DMS114 treated with DMSO at 0.1 percent for 48 hours (cell line): ENCODE results near the gene NCBP1.
"Not testable (repeated sequence)": the region's sequence is repeated elsewhere in the genome, so short reads cannot be mapped to it uniquely, and the experiment has no call there.

Experiments used
- DNase-seq: peaks from one replicate; lab custom pipeline; 2025; ENCODE audit not compliant: unreplicated experiment; lab: John Stamatoyannopoulos, UW

The NCBP1 gene, protein sequence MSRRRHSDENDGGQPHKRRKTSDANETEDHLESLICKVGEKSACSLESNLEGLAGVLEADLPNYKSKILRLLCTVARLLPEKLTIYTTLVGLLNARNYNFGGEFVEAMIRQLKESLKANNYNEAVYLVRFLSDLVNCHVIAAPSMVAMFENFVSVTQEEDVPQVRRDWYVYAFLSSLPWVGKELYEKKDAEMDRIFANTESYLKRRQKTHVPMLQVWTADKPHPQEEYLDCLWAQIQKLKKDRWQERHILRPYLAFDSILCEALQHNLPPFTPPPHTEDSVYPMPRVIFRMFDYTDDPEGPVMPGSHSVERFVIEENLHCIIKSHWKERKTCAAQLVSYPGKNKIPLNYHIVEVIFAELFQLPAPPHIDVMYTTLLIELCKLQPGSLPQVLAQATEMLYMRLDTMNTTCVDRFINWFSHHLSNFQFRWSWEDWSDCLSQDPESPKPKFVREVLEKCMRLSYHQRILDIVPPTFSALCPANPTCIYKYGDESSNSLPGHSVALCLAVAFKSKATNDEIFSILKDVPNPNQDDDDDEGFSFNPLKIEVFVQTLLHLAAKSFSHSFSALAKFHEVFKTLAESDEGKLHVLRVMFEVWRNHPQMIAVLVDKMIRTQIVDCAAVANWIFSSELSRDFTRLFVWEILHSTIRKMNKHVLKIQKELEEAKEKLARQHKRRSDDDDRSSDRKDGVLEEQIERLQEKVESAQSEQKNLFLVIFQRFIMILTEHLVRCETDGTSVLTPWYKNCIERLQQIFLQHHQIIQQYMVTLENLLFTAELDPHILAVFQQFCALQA

DNA sequence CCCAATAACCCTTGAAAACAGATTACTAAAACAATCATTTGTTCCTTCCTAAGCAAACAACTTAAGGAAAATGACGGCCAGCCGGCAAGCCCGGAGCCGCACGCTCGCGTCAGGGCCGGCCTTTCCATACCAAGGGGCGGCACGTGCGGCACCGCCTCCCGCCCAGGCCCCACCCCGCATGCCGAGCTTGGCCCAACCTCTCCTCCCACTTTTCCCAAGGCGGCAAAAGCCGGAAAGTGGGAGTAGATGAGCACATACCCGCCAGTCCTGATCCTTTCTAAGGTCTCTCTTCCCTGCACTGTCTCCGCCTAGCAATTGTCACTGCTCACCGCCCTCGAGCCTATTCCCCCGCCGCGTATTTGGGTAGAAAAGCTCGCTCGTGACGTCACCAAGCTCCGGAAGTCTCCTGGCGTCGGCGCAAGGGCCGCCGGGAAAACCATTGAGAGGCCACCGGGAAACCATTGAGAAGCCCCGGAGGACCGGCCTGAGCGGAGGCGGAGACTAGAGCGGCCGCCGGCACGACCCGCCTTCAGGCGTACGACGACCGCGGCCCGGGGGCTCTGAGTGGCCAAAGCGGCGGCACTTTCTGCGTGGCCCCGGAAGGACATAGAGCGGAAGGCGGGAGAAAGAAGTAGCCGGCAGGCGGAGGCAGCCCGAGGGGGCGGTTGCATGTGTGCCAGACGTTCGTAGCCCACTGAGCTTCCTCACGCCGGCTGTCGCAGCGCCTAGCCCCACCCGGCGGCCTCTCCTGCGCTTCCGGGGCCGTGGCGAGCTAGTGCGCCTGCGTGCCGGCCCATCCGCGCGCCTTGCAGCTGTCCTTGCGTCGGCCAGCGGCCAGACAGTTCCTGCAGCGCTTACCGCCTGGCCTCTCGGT lies at the start of gene NCBP1, which contains the start of gene TSTD2:
NCBP1 (plus strand) TSS at position 837 of the 874 bp plus-strand sequence. CDS start 61 bp downstream, outside the sequence.
TSTD2 (minus strand) TSS at position 384 of the 874 bp plus-strand sequence. CDS start 5,806 bp downstream, outside the sequence.
- peak; percentile 90 for DNase-seq

DNA sequence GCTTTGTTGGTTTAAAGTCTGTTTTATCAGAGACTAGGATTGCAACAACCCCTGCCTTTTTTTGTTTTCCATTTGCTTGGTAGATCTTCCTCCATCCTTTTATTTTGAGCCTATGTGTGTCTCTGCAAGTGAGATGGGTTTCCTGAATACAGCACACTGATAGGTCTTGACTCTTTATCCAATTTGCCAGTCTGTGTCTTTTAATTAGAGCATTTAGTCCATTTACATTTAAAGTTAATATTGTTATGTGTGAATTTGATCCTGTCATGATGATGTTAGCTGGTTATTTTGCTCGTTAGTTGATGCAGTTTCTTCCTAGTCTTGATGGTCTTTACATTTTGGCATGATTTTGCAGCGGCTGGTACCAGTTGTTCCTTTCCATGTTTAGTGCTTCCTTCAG lies 48.8 kb upstream of the NCBP1 start:
- not testable (repeated sequence) for DNase-seq

DNA sequence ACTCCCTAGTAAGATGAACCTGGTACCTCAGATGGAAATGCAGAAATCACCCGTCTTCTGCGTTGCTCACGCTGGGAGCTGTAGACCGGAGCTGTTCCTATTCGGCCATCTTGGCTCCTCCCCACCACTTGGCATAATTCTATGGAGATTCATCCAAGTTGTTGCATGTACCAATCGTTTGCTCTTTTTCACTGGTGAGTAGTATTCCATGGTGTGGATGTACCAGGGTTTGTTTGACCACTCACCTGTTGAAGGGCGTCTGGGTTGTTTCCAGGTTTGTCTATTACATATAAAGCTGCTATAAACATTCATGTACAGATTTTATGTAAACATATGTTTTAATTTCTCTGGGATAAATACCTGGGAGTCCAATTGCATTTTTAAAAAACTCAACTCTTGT lies 46.7 kb upstream of the NCBP1 start:
- not testable (repeated sequence) for DNase-seq

DNA sequence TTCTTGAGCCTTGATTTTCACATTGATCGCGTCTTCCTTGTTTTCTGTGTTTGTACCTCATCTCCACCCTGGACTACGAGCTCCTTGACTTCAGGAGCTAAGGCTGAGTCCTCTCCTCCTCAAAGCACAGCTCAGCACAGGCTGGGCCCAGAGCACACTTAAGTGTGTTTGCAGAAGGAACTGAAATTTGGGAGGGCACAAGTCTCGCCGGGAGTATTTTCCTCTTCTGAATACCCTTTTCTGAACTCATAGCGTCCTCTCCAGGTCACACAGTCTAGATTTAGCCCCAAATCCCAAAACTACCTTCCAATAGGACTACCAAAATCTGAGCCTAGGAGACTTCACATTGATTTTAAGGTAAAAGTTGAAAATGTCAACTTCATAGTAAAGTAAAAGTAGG lies 42.1 kb upstream of the NCBP1 start:
- no peak for DNase-seq

DNA sequence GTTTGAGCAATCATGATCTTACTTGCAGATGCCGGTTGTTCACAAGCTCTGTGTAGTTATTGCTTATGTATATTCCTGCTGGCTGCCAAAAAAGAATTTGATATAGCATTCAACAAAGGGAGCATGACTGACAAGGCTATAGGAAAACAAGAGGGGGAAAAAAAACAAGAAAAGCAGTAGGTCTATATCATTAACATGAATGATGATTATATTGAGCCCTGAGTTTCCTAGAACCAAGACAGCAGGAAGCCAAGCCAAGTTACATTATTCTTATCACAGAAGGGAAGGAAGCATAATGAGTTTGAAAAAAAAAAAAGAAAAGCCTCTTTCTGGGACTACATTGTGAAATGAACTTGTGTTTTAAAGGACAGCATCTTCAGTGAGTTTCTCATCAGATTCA lies 41.5 kb upstream of the NCBP1 start:
- DNase-seq, result no peak

DNA sequence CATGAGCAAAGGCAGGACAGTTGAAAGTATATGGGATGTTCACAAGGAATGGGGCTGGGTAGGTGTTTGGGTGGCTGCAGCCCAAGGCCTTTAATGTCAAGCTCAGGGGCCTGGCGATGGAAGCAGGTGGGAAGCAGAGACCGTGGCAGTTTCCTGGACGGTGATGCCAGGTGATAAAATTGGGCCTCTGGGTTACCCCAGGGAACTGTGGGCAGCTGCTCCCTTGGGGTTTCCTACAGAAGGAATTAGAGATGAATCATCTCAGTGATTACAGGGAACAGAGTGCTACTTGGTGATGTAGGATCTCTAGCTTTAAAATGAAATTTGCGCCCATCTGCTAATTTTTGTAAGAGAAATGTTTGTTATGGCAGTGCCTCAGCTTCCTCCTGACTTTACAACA lies 39.7 kb upstream of the NCBP1 start:
- no peak for DNase-seq

DNA sequence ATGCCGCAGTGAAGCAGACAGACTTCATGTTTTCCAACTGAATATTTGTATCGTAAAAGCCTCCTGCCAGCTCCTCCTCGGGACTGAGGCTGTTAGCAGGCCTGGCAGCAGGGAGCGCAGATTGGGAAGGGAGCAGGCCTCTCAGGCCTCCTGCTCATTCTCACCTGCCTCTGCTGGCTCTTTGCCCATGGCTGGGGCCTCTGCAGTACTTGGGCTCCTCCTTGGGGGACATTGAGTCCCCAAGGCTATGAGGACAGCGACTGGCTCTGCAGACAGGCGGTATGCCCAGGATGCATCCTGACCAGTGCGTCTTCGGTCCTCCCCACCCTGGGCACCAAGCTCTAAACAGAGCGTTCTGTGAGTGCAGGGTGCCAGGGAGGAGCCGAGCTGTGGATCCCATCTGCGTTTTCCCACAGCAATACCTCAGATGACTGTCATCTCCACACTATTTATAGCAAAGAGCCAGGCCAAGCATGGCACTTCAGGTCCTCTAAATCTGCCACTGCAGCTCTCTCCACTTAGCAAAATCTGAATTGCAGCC lies 39.2 kb upstream of the NCBP1 start:
- DNase-seq, result no peak

DNA sequence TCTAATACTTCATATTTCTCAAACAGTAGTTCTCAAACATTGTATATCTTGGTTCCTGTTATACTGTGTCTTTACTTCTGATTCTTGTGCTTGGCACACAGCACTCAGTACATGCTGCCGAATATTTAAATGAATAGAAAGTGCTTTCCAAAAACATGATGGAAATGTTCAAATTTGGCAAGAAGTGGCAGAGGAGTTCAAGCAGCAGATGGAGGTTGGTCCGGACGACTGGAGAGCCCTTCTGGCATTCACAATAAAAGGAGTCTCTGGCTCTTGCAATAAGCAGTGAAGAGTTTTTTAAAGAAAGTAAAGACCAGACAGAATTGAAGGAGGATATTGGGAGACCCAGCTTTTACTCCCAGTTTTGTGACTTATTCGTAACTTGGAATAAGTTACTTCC lies 36.7 kb upstream of the NCBP1 start:
- DNase-seq, result no peak

DNA sequence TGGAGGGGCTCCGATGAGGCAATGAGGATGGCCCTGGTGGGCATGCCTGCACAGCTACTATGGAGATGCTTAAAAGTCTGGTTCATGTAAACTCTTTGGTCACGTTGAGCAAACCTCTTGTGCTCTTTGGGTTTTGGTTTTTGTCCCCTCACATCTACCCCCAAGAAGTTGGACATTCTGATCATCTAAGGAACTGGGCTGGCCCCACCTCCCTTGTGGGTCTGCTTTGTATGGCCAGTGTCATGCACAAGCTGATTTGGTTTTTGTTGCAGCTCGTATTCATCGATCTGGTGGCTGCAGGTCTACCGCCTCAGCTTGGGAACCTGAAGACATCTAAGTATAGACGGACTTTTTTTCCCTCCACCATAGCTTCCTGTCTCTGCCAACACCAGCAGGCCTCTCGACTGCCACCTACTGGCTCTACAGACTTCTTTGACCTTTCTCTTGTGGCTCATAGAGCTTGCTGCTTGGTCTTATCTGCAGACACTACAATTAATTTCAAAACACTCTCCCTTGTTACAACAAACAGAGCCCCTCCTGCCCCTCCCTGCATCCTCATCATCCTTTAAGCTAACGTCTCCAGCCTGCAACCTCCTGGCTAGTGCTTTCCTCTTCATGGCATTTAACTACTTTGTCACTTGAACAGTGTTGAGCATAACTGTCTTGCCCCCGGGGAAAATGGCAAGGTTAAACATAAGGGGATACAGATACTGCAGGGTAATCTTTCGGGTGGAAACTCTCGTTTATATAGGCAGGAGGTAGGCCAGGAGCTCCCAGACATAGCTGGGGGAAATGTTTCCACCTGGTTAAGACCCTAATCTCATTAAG lies 34.9 kb upstream of the NCBP1 start:
- peak; percentile 45 for DNase-seq

DNA sequence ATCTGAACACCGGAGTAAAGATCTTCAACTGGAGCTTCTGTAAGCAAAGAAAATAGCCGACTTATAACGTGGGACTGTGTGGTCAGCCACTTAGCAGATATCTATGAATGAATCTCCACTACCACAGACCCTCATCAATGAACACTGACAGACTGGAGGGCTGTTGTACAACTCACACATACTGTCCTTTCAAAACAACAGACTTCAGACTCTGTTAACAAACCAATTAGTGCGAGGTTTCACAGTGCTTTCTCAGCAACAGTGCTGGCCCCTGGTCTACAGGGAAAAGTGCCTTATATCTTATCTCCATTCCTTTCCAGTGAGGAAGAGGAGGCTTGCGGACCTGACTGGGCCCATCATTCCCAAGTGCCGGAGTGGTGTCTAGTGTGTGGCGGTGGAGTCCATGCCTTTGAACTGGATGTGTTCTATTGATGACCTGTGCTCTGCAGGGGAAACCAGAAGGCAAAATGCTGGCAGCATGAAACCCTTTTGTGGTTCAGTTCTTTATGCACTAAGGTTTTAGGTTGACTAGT lies 34.2 kb upstream of the NCBP1 start:
- no peak for DNase-seq

DNA sequence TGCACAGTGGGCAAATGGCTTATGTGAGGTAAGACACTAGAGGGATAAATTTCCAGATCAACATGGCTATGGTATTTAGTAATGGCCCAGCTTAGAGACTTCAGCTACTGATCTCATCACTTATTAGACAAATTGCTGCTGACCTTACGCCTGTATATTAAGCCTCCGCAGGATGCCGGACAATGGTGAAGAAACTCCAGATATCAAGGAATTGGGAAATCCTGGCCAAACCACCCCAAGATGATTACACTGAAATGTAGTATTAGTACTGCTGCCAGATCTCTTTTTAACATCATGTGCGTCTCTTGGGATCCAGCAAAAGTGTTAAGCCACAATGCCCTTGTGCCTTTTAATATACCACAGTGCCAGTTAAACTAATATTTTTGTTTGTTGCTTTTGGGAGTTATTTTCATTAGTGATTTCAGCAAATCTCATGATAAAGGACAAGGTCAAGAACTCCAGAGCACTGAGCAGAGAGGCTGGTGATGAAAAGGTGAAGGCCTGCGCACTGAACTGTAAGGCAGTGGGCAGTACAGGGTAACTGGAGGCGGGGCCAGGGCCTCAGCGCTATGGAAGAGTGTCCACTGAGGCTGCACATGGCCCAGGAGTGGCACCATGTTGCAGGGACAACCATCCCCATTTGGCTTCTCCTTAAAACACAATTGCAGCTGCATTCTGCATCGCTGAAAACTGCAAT lies 32.9 kb upstream of the NCBP1 start:
- DNase-seq, result no peak

DNA sequence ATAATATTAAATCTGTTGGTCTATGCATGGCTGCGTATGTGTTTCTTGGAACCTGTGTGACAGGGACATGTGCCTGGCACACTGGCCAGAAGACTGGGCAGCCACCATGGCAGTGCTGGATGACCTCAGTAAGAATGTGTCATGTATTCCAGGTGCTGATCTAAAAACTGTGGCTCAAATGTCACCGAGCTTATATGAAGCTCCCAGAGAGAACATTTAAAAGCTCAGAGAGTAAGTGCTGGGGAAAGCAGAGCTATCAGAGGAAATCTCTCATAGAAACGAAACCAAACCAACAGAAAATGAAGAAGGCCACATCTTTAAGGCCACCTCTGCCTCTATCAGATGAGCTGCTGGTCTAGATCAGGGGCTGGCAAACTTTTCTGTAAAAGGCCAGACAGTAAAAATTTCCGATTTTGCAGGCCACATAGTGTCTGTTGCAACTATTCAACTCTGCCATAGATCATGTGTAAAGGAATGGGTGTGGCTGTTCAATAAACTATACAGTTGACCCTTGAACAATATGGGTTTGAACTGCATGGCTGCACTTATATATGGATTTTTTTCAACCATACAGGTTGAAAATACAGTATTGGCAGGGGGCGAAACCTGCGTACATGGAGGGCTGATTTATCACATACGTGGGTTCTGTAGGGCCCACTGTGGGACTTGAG lies 32.3 kb upstream of the NCBP1 start:
- DNase-seq, result no peak

DNA sequence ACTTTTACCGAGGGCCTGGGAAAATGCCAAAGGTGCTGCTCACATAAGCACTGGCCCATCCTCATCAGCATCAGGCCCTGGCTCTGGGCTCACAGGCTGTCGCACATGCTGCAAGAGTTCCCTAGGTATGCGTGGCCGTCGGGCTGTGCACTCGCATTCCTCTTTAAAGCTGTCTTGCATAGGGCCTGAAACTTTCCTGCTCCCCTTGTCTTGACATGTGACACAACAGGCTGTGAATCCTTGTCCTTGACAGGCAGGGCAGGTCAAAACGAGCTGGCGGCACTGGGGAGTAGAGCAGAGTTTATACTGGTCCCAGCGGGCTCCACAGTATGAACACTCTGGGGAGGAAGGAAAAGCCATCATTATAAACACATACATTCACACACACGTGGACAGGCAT lies 31.2 kb upstream of the NCBP1 start:
- no peak for DNase-seq

DNA sequence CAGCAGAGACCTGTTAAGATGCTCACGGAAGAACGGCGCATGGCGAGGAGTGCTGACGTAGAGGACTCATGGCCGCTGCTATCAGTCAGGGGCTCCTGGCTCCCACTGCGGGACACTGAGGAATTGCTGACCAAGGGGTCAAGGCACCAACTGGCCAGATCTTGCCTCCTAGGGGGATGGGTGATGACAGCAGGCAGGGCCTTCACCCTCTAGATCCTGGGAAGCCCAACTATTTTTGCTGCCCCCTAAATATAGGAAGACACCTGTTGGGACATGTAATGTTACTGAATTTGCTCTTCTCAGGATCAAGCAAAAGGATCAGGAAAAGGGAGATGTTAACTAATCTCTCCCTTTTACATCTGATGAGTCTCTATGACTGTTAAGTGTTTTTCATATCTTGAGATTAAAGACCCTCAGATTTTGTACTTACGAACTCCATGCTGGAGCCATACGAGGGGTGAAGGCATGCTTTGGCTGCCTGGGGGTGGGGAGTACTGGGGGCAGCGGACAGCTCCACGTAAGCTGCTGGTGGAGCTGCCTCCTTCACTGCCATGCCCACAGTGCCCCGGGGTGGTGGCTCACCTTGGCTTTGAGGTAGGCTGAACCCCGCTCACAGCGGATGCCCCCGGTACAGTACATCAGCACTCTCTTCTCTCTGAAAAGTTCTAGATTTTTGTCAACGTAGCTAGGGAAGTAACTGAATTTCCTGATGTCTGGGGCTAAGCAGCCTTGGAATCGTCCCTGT lies 28.5 kb upstream of the NCBP1 start:
- DNase-seq, result no peak

DNA sequence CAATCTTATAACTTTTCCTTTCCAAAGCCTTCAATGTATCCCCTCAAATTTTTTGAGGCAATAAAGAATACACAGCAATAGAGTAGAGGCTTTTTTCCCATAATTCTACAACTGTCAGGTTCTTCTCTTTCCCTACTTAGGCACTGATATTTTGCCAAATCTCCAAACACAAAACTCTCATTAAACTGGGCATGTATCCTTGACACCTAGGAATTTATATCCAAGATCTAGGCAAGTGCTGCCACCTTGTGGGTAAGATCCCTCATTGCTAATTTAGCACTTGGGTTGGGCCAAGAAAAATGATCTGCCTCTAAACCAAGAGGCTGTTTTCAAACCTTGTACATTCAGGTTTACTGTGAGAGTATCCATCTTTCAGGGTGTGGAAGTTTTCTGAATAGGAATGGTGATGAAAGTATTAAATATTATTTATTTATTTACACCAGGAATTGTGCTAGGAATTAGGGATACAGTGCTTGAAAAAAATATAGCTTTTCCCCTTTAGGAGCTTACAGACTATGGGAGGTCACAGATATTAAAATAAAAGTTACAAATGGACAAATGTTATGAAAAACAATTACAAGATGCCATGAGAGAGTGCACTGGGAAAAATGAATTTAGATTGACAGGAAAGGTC lies 18.1 kb upstream of the NCBP1 start:
- peak; percentile 47 for DNase-seq

DNA sequence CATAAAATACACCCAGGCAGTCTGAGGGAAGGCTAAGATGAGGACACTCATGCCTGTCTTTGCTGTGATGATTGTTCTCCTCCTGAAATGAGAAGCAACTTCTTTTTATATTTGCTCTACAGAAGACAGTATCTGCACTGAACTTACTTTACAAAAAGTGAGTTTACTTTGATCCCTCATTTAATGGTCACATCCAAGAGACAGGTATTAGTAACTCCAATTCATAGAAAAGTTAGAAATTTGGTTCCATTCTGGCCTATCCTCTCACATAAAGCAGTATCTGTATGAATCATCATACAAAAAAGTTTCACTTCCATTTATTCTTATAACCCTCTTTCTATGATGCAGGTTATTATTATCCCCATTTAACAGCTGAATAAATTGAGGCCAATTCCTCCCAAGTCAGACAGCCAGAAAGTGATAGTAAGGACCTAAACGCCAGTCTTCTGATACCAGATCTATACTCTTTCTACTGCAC lies 15.6 kb upstream of the NCBP1 start:
- DNase-seq, result no peak

DNA sequence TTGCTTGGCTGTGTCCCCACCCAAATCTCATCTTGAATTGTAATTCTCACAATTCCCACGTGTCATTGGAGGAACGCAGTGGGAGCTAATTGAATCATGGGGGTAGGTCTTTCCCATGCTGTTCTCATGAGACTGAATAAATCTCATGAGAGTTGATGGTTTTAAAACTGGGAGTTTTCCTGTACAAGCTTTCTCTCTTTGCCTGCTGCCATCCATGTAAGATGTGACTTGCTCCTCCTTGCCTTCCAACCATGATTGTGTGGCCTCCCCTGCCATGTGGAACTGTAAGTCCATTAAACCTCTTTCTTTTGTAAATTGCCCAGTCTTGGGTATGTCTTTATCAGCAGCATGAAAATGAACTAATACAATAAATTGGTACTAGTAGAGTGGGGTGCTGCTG lies 13.6 kb upstream of the NCBP1 start:
- not testable (repeated sequence) for DNase-seq
